ENCODE results near the gene IFIT5. TPM values are rescaled to one million over a fixed set of nuclear protein-coding genes. Genes with fewer than 3 reads are reported as not detected.
A peak's percentile ranks its signal among the peaks of the same experiment; 100 is the strongest.

Gene IFIT5
- total RNA-seq, 1 donor = 36.0 TPM

DNA sequence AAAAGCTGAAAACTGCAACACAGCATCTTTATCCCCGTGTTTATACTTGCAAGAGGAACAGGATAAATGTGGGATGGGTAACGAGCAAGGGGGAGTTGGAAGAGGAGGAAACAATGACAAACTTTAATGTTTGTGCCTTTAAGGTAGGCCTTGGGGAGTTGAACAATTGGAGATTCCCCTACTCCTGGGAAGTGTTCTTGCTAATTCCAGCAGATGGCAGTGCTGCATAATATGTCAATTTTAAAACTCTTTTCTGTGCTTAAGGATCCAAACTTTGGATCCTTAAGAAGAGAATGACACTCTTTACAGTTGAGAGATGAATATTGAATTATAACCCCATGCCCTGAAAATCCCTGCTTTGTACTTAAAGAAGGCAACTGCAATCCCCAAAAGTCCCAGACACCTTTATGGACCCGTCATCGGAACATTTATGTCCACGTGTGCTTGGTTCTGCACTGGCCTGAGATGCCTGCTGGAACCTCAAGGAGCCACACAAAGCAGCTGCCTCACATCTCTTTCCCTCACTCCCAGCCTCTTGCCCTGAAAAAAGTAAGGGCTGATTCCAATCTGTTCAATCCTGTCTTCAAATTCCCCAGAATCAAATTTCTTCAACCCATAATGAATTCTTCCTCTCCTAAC is 12.0 kb downstream of the IFIT5 start:
- H3K4me3 ChIP-seq (ENCODE audit: low read depth, low read length) = no peak overlapping the region
- peak; percentile 83 for TF ChIP-seq CTCF (IDR thresholded peaks at IDR 0.05; ENCODE audit: insufficient read depth, low read length)

GRCh38 chr10:89427629-89428028 is 13.3 kb downstream of the IFIT5 start:
- peak; percentile 72 for DNase-seq (ENCODE audit: low read depth)
- H3K4me3 ChIP-seq (ENCODE audit: low read depth, low read length) = no peak overlapping the region
- TF ChIP-seq CTCF (IDR thresholded peaks at IDR 0.05; ENCODE audit: insufficient read depth, low read length) = no peak

More for the DNA sequence above, 12.0 kb downstream of the IFIT5 start:
- DNase-seq (ENCODE audit: low read depth) = peak; percentile 84

- DNase-seq (ENCODE audit: low read depth) = no peak
- no peak for TF ChIP-seq CTCF (IDR thresholded peaks at IDR 0.05; ENCODE audit: insufficient read depth, low read length)
Observed at GRCh38 chr10:89428877-89429276, 14.5 kb downstream of the IFIT5 start.

GRCh38 chr10:89431977-89432376 is 17.6 kb downstream of the IFIT5 start:
- no peak for TF ChIP-seq CTCF (IDR thresholded peaks at IDR 0.05; ENCODE audit: insufficient read depth, low read length)
- peak; percentile 79 for DNase-seq (ENCODE audit: low read depth)

More at GRCh38 chr10:89428877-89429276, 14.5 kb downstream of the IFIT5 start:
- no peak overlapping the region for H3K4me3 ChIP-seq (ENCODE audit: low read depth, low read length)

GRCh38 chr10:89438525-89438924 is 24.2 kb downstream of the IFIT5 start:
- no peak for TF ChIP-seq CTCF (IDR thresholded peaks at IDR 0.05; ENCODE audit: insufficient read depth, low read length)
- no peak for DNase-seq (ENCODE audit: low read depth)
- H3K4me3 ChIP-seq (ENCODE audit: low read depth, low read length) = no peak overlapping the region

More at GRCh38 chr10:89431977-89432376, 17.6 kb downstream of the IFIT5 start:
- H3K4me3 ChIP-seq (ENCODE audit: low read depth, low read length) = no peak overlapping the region

- no peak for DNase-seq (ENCODE audit: low read depth)
- no peak for TF ChIP-seq CTCF (IDR thresholded peaks at IDR 0.05; ENCODE audit: insufficient read depth, low read length)
- no peak overlapping the region for H3K4me3 ChIP-seq (ENCODE audit: low read depth, low read length)
Observed at GRCh38 chr10:89440226-89441009, 26.1 kb downstream of the IFIT5 start.
